Putamen (tissue), 1 donor: ENCODE data around the gene PPP1R7.

Experiments used
- DNase-seq: peaks from one replicate; pipeline ENCODE4 v3.0.0-alpha.2; 2016; ENCODE audit warnings: low spot score

The PPP1R7 gene

DNA sequence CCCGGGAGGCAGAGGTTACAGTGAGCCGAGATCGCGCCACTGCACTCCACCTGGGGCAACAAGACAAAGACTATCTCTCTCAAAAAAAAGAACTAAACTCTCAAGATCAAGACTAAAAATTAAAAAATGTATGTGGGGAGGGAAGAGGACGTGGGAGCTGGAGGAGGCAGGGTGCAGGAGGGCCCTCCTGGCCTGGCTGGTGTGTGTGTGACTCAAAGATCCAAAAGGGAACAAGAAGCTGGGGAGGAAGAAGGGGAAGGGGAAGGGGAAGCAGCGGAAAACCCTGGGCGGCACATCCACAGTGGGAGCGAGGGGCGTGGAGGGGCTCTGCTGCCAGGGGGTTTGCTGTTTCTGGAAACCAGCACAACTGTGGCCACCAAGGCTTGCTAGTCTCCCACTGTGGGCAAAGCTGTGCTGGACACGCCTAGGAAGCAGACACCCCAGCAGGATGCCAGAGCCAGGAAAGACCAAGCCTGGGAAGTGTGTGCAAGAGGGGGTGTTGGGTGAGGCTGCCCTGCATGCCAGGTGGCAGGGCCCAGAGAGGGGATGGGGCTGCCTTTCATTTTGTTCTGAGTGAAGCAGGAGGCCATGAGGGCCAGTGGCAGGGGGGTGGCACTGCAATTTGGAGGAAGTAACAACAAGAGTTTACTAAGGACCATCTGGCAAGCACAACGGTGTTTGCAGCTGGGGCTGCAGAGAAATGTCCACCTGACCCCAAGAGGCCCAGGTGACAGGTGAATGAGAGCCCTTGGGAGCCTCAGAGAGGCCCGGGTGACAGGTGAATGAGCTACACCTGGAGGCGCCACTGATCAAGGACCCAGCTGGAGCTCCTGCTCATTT lies 82.7 kb downstream of the PPP1R7 start:
- no peak for DNase-seq
